ENCODE data around the gene DUS2.

DNA sequence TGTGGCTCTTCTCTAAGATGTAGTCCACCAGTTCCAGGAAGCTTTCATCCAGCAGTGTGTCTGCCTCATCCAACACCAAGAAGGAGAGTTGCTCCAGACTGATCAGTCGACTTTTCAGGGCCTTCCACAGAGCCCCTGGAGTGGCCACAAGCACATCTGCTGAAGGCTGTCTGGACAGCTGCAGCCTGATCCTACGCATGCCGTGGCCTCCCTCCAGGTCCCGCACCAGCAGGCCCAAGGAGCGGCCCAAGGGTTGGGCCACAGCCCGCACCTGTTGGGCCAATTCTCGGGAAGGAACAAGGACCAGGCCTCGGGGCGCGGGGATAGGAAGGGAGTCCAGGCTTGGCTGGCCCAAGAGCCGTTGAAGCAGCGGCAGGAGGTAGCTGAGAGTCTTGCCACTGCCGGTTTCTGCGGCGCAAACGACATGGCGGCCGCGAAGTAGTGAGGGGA, 781 bp upstream of the DUS2 start:
- TF ChIP-seq, protein P1, sequence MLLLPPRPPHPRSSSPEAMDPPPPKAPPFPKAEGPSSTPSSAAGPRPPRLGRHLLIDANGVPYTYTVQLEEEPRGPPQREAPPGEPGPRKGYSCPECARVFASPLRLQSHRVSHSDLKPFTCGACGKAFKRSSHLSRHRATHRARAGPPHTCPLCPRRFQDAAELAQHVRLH (tag by site-specific recombination; IDR thresholded peaks at IDR 0.05): no peak
- TF ChIP-seq PRDM1 (tag by site-specific recombination; IDR thresholded peaks at IDR 0.05) (no peak), MYNN (tag by site-specific recombination; IDR thresholded peaks at IDR 0.05; ENCODE audit: borderline replicate concordance) (no peak)
